Stimulated activated CD4-positive, alpha-beta T cell treated with anti-CD3 and anti-CD28 coated beads, Interleukin-12 subunit alpha, Interleukin-12 subunit beta, amount 100 ng/mL, for 48 hours (primary cell): ENCODE measurements around the gene NEO1.

Experiments used
- DNase-seq, 3 donors: peaks; one replicate each; pipeline ENCODE4 v3.0.0-alpha.2; 2020; ENCODE audit warnings: low read depth in 2 of 3, low spot score in 1 of 3

The NEO1 gene

GRCh38 chr15:73346735-73347312 lies 294.6 kb downstream of the NEO1 start:
- peak; percentile 25 to 43 (median 38) for DNase-seq

DNA sequence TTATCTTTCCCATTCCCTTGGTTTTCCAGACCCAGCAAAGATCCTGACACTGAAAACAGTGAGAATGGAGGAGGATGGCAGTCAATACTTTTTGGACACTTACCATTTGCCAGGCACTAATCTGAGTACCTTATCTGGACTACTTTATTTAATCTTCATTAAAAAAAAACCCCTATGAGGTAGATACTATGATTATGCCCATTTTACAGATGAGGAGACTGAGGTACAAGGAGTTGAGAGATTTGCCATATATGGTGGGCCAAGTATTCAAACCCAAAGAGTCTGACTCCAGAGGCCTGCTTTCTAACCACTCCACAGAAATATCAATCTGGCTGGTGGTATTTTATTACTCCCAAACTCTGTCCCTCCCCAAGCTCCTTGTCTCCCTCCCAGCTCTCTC lies 296.9 kb downstream of the NEO1 start:
- no peak for DNase-seq

GRCh38 chr15:73352082-73352481 lies 299.8 kb downstream of the NEO1 start:
- DNase-seq = no peak

DNA sequence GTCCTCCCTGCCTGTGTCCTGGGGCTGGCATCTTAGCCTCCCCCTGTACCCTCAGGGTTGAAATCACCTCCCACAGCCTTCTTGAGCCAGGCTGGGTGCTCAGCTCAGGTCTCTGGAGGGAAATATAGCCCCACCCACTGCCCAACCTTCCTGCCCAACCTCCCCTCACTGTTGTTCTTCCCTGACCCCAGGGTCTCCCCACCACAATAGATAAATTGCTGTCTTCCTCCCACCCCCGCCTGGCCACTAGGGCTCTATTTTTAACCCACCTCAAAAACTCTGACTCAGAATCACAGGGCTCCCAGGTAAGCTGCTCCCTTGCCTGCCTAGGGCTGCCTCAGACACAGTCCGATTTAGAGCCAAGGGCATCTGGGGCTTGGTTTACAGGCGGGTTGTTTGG lies 301.5 kb downstream of the NEO1 start:
- no peak for DNase-seq

DNA sequence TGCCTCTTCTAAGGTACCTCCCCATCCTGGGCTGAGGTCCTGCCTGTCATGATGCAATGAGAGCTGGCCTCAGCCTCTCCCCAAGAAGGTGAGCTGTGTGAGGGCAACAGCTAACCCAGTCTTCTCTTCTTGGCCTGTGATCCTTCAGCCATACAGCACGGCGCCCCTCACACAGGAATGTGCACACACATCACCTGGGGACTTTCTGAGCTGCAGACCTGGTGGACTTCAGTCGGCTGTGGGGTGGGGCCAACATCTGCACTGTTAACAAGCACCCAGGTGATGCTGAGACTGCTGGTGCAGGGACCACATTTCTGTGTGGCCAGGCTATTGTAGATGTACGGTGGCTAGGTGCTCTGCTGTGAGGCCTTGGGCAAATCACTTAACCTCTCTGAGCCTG lies 302.0 kb downstream of the NEO1 start:
- DNase-seq = no peak
